ENCODE data around the gene VASP. TPM values are rescaled to one million over a fixed set of nuclear protein-coding genes. Genes with fewer than 3 reads are reported as not detected.

The VASP gene
- total RNA-seq, 1 experiment from 2014 or later, result 64.6 TPM

- DNase-seq (ENCODE audit: low spot score), result no peak
Observed at GRCh38 chr19:45473682-45474605, 33.3 kb upstream of the VASP start.

- DNase-seq (ENCODE audit: low spot score), result no peak
Observed at GRCh38 chr19:45474606-45475521, 32.4 kb upstream of the VASP start.

- no peak for DNase-seq (ENCODE audit: low spot score)
Observed at GRCh38 chr19:45475537-45476291, 31.6 kb upstream of the VASP start.

DNA sequence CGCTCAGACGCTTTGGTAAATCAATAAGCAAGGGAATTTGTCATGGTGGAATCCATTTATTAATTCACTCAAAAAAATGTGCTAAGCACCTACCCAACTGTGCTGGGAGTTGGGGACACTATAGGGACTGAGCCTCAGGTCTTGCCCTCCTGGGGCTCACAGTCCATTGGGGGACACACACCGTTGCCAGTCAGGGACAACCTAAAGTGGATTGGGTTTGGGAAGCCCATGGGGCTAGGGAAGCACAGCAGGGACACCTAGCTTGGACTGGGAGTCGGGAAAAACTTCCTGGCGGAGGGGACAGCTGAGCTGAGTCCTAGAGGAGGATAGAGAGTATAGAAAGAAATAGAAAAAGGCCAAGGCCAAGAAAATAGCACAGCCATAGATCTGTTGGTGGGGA lies 31.0 kb upstream of the VASP start:
- DNase-seq (ENCODE audit: low spot score), result no peak

DNA sequence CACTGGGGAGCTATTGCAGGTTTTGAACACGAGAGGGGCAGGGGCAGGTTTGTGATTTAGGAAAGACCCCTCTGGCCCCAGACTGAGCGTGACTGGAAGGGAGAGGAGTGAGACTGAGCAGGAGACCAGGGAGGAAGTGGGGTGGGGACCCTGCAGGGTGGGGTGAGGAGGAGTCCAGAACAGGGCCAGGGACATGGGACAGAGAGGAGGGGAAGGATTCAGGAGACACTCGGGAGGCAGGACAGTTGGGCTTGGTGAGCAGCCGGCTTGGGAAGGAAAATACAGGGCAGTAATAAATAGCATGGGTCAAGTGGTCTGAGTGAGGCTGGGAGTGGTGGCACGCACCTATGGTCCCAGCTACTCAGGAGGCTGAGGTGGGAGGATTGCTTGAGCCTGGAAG lies 30.1 kb upstream of the VASP start:
- DNase-seq (ENCODE audit: low spot score), result no peak

DNA sequence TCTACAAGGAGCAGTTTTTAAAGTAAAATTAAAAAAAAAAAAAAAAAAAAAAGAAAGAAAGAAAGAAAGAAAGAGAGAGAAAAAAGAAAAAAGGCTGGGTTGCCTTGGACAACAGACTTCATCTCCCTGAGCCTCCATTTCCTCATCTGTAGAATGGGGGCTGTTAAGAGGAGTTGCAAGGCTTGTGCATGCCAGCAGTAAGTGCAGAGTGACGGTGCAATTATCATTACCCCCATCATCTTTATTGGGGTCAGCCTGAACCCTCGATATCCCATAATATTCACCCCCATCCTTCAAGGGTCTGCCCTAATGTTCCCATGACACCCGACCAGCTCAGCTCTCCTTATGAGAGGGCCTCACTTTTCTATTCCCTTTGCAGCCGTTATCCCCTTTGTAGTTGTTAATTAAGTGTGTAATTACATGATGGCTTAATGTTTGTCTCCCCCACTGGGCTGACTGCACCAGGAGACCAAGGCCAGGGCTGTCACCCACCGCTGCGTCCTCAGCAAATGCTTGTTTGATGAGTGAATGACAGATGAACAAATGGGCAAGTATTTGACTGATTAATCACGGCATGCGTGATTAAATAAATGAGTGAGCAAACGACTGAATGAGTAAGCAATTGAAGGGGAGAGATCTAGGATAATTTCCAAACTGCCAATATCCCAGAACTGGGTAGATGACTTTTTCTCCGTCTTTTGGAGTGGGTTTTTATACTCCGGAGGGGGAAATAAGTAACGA lies 29.4 kb upstream of the VASP start:
- no peak for DNase-seq (ENCODE audit: low spot score)

- peak; percentile 92 for DNase-seq (ENCODE audit: low spot score)
Observed at GRCh38 chr19:45478454-45479238, 28.6 kb upstream of the VASP start.

DNA sequence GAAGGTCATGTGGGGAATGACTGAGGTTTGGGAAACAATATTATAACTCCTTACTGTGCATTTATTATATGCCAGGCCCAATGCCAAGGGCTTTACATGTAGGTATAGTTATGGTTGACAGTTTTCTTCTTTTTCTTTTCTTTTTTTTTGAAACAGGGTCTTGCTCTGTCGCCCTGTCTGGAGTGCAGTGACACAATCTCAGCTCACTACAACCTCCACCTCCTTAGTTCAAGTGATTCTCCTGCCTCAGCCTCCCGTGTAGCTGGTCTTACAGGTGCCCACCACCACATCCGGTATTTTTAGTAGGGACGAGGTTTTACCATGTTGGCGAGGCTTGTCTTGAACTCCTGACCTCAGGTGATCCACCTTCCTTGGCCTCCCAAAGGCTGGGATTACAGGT lies 24.2 kb upstream of the VASP start:
- no peak for DNase-seq (ENCODE audit: low spot score)

GRCh38 chr19:45484273-45484945 lies 22.9 kb upstream of the VASP start:
- no peak for DNase-seq (ENCODE audit: low spot score)

DNA sequence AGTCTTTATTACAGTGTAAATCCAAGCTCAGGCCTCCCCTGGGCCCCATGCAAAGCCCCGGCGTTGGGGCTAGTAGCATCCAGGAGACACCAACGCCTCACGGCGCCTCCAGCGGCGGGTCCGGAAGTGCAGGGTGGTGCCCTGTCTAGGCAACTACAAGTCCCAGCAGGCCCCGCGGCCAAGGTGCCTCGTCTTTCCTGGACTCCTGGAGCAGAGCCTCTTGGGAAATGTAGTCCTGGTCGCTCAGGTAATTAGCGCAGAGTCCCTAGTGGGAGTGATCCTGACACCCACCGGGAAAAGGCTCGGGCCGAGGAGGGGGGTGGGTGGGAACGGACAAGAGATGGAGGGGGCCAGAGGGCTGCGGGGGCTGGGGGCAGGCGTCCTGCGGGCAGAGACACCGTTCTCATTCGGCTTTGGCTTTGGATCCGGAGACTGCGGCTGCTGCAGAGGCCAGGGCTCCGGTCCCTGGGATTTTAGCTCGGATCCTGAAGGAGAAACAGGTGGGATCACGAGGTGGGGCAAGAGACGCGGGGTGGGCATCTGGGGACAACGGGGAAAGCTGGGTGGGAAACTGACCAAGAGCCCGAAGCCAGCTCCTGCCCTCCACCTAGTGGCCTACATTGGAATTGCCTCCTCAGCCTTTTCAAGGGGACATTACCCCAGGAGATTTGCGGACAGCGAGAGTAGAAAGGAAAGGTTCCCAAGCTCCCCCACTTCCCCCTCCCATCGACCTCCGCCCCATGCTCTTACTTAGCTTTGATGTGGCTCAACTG lies 21.8 kb upstream of the VASP start:
- DNase-seq (ENCODE audit: low spot score), result peak; percentile 88

DNA sequence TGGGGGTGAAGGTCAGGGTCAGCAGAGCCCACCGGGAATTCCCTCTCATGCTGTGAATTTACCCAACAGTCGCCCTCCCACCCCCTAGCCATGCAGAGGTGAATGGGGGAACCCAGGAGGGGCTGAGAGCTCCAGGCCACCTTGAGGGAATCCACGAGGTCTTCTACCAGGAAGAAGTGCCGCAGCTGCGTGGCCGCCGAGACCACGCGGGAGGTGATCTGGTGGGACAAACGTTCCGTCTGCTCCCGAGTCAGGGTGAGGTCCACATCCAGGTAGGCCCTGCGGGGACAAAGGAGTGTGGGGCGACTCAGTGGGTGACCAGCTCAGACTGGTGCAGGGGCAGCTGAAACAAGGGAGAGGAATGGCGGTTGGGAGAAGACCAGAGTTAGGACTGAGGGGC lies 18.6 kb upstream of the VASP start:
- DNase-seq (ENCODE audit: low spot score), result no peak

- no peak for DNase-seq (ENCODE audit: low spot score)
Observed at GRCh38 chr19:45489216-45489855, 17.9 kb upstream of the VASP start.

DNA sequence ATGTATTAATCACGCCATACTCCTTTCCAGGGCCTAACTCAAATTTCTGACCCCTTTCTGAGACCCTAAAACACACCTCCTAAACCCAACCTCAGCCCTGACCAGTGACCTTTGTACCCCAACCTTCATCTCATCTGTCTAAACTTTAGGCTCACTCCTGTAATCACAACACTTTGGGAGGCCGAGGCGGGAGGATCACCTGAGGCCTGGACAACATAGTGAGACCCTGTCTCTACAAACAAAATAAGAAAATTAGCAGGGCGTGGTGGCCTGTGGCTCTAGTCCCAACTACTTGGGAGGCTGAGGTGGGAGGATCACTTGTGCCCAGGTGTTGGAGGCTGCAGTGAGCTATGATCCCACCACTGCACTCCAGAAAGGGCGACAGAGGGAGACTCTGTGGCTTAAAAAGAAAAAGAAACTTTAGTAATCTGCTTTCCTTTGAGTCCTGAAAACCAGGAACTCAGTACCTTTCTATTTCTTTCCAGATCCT lies 15.1 kb upstream of the VASP start:
- no peak for DNase-seq (ENCODE audit: low spot score)

GRCh38 chr19:45492627-45493470 lies 14.4 kb upstream of the VASP start:
- no peak for DNase-seq (ENCODE audit: low spot score)

DNA sequence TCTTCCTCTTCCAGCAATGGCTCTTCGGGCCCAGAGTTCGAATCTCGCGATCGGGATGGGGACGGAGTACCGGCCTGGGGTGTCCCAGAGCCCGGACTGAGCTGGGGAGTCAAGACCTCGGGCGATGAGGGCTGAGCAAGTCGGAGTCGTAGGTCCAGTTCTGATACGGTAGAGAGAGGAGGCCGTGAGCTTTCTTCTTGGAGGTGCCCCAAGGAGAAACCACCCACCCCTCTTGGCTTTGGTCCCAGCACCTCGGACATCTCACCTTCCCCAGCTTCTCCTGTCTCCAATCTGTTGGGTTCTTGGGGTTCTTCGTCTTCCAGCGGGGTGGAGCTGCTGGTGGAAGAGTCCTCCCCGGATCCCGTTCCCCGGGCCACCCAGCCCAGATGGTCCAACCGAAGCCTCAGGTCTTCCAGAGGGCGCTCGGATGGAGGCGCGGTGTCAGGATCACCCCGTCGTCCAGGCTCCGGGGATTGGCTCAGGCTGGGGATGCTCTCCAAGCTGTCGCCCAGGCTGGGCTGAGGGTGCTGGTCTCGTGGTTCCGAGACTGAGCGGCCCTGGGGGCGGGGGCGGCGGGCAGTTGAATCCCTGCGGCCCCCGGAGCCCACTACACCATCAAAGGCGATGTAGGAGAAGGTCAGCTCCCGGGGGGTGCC lies 12.9 kb upstream of the VASP start:
- DNase-seq (ENCODE audit: low spot score), result no peak

- DNase-seq (ENCODE audit: low spot score), result no peak
Observed at GRCh38 chr19:45495178-45495577, 12.1 kb upstream of the VASP start.
